C4-2B (cell line): ENCODE data around the gene LIPI.

Experiments used
- ZFX ChIP-seq: fragments of 450-650 bp; IDR thresholded peaks from 2 replicates; pipeline ENCODE4 v1.6.1; 2017
- TF ChIP-seq, protein P1 (sequence below): fragments of 450-650 bp; conservative IDR thresholded peaks from 2 replicates; pipeline ENCODE4 v1.5.1; 2017; ENCODE audit warnings: mild to moderate bottlenecking

DNA sequence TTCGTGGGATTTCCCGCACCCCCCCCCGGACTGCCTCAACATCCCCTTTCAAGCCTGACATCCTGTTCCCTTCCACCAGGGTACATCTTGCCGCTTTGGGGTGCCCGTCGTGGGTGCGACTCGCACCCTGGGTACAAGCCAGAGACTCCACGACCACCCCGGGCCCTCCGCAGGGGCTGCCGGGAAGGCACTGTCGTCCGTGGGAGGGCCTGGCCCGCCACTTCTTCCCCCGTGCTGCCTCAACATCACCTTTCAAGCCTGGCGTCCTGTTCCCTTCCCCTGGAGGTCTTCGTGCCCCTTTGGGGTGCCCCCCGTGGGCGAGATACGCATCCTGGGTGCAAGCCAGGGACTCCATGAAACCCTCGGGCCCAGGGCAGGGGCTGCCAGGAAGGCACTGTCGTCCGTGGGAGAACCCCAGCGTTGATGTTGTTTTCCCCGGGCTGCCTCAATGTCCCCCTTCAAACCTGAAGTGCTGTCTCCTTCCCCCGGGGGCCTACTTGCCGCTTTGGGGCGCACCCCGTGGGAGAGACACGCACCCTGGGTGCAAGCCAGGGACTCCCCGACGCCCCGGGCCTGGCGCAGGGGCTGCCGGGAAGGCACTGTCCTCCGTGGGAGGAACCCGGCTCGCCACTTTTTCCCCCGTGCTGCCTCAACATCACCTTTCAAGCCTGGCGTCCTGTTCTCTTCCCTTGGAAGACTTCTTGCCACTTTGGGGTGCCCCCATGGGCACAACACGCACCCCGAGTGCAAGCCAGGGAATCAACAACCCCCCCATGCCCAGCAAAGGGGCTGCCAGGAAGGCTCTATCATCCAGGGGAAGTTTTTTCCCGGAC lies 138.6 kb downstream of the LIPI start:
- TF ChIP-seq, protein P1, sequence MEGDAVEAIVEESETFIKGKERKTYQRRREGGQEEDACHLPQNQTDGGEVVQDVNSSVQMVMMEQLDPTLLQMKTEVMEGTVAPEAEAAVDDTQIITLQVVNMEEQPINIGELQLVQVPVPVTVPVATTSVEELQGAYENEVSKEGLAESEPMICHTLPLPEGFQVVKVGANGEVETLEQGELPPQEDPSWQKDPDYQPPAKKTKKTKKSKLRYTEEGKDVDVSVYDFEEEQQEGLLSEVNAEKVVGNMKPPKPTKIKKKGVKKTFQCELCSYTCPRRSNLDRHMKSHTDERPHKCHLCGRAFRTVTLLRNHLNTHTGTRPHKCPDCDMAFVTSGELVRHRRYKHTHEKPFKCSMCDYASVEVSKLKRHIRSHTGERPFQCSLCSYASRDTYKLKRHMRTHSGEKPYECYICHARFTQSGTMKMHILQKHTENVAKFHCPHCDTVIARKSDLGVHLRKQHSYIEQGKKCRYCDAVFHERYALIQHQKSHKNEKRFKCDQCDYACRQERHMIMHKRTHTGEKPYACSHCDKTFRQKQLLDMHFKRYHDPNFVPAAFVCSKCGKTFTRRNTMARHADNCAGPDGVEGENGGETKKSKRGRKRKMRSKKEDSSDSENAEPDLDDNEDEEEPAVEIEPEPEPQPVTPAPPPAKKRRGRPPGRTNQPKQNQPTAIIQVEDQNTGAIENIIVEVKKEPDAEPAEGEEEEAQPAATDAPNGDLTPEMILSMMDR = no peak
- TF ChIP-seq ZFX = no peak
